HG02973 (cell line): ENCODE measurements around the gene KDM4B.

ENCODE experiments used
- ATAC-seq: cut with Tn5 transposase; IDR thresholded peaks from one replicate; pipeline ENCODE4 v1.9.1; 2021; ENCODE audit warnings: moderate library complexity; ENCODE audit not compliant: unreplicated experiment

Gene KDM4B

DNA sequence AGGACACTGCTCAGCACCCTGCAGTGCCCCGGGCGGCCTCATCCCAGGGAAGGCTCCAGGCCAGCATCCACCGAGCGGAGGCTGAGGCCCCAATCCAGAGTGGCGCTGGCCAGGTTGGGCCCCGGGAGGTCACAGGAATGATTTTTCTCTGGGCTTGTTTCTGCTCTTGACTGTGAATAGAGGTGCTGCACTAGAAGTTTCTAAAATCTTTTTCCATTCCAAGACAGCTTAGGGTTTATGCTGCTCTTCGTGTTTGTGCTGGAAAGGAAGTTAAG is 15.1 kb downstream of the KDM4B start:
- no peak for ATAC-seq

DNA sequence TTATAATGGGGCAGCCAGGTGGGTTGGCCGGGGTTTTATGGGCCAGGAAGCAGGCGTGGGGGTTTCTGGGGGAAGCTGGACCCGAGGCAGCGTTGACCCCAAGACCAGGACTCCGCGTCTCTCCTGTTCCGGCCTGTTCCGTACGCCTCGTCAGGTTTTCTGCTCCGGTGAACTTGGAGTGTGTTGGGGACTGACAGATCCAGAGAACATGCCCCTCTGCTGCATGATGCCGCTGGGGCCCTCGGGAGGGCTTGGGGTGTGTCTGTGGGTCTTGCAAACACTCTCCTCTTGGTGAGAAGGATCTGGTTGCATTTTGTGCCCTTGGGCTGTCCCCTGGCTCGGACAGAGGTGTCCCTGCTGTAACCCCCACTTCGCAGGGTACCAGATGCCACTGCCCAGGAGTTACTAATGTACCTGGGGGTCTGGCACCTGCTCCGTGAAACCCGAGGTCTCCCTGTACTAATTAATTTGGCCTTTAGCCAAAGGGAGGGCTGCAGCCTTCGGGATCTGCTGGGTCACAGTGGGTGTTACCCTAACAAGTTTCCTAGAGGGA is 15.6 kb downstream of the KDM4B start:
- no peak for ATAC-seq

- no peak for ATAC-seq
These were observed 16.7 kb downstream of the KDM4B start for GRCh38 chr19:4985551-4985991.

GRCh38 chr19:4986056-4986455 is 17.1 kb downstream of the KDM4B start:
- ATAC-seq: no peak

DNA sequence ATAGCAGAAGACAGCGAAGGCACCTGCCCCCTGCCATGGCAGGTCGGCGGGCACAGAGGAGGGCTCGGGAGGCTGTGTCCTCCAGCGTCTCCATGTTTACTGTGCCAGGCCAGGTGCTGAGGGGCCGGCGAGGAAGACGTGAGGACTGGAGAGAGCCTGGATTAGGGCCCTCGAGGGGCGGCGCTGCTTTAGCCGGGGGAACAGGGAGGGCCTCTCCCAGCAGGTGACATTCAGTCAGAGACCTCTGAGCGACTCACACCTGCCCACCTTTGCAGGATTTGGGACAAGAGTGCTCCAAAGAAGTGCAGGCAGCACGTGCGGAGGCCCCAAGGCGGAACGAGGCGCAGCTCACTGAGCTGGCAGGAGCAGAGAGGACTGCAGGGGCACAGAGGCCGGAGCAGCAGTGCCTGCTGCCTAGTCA is 17.6 kb downstream of the KDM4B start:
- ATAC-seq: no peak

GRCh38 chr19:4987256-4987655 is 18.3 kb downstream of the KDM4B start:
- ATAC-seq: no peak

- no peak for ATAC-seq
These were observed 18.9 kb downstream of the KDM4B start for GRCh38 chr19:4987692-4988370.

GRCh38 chr19:4988770-4989251 is 19.9 kb downstream of the KDM4B start:
- ATAC-seq: no peak

DNA sequence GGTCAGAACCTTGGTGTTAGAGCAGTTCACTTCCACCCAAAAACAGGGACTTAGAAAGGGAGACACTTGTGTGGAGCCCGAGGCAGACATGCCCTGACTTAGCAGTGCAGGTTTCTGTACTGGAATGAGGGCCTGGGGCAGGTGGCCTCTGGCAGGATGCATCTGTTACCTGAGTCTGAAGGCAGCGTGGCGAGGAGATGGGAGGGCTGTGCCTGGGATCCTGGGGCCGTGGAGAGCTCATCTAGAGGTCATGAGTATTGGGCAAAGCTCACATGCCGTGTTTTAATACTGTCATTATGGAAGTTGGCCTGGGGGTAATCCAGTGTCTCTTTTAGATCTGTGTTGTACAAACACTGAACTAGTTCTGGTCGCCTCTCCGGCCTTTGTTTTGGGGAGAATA is 21.4 kb downstream of the KDM4B start:
- no peak for ATAC-seq

DNA sequence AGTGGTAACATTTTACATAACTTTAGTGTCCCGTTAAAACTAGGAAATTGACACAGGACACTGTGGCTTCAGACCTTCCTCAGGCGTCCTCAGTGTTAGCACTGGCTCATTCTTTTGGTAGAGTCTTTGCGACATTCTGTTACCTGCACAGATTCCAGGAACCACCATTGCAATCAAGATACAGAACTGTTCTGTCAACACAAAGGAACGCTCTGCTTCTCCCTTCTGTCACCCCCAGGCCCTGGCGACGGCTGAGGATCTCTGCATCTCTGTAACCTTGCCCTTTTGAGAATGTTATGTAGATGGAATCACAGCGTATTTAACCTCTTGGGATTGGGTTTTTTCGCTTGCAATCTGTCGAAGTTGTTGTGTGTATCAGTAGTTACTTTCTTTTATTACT is 22.6 kb downstream of the KDM4B start:
- ATAC-seq: no peak

- no peak for ATAC-seq
These were observed 23.2 kb downstream of the KDM4B start for GRCh38 chr19:4991996-4992698.

DNA sequence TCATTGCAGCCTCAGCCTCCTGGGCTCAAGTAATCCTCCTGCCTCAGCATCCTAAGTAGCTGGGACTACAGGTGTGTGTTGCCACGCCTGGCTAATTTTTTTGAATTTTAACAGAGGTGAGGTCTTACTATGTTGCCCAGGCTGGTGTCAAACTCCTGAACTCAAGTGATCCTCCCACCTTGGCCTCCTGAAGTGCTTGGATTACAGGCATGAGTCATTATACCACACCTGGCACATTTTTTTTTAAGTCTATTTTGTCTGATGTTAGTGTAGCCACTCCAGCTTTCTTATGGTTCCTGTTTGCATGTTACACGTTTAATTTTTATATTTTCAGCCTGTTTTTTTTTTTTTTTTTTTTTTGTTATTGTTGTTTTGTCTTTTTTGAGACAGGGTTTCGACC is 24.8 kb downstream of the KDM4B start:
- no peak for ATAC-seq

- no peak for ATAC-seq
These were observed 27.8 kb downstream of the KDM4B start for GRCh38 chr19:4996701-4997100.

- no peak for ATAC-seq
These were observed 28.4 kb downstream of the KDM4B start for GRCh38 chr19:4997297-4997696.

DNA sequence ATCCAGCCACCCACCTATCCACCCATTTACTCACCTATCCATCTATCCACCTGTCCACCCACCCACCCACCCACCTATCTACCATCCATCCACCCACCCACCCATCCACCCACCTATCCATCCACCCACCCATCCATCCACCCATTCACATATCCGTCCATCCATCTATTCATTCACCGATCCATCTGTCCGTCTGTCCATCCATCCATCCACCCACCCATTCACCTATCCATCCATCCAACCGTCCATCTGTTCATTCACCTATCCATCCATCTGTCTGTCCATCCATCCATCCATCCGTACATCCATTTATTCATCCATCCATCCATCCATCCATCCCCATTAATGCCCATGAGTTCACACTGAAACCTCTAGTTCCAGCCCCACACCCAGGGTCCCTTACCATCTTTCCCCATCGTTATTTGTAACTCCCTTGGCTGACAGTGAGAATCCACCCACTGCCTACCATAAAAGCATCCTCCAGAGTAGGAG is 31.3 kb downstream of the KDM4B start:
- ATAC-seq: no peak

- no peak for ATAC-seq
These were observed 32.7 kb downstream of the KDM4B start for GRCh38 chr19:5001615-5002014.

DNA sequence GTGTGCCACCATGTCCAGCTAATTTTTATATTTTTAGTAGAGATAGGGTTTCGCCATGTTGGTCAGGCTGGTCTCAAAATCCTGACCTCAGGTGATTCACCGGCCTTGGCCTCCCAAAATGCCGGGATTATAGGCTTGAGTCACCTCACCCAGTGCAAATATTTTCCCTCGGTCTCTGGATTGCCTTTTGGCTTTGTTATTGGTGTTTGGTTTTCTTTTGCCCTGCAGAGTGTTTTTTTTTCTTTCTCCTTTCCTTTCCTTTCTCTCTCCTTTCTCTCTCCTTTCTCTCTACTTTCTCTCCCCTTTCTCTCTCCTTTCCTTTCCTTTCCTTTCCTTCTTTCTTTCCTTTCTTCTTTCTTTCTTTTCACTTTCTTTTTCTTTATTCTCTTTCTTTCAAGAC is 33.2 kb downstream of the KDM4B start:
- no peak for ATAC-seq

- no peak for ATAC-seq
These were observed 34.9 kb downstream of the KDM4B start for GRCh38 chr19:5003781-5004180.

GRCh38 chr19:5005096-5005495 is 36.2 kb downstream of the KDM4B start:
- no peak for ATAC-seq

DNA sequence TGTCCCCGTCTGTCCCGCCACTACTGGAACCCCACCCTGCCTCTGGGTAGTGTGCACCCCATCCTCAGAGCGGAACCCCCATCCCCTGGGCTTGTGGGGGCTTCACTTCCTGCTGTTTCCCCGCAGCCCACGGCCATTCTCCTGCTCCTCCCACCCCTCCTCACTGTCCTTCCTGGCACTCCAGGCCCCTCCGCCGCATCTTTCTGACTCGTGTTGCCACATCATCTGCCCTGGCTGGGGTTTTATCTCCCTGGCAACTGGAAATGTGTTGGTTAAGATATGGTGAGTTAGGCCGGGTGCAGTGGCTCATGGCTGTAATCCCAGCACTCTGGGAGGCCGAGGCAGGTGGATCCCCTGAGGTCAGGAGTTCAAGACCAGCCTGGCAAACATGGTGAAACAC is 37.3 kb downstream of the KDM4B start:
- no peak for ATAC-seq

GRCh38 chr19:5006821-5007220 is 37.9 kb downstream of the KDM4B start:
- ATAC-seq: no peak

GRCh38 chr19:5011476-5012238 is 42.7 kb downstream of the KDM4B start:
- ATAC-seq: no peak
